ENCODE measurements around the gene MEGF8. TPM values are rescaled to one million over a fixed set of nuclear protein-coding genes. Genes with fewer than 3 reads are reported as not detected.

MEGF8 gene
- total and polyA plus RNA-seq, 10 of the 15 experiments (the other 5 are each of a cell fraction or from before 2014, with no cell fraction given), result 0.43 to 12.8 (median 2.7) TPM

DNA sequence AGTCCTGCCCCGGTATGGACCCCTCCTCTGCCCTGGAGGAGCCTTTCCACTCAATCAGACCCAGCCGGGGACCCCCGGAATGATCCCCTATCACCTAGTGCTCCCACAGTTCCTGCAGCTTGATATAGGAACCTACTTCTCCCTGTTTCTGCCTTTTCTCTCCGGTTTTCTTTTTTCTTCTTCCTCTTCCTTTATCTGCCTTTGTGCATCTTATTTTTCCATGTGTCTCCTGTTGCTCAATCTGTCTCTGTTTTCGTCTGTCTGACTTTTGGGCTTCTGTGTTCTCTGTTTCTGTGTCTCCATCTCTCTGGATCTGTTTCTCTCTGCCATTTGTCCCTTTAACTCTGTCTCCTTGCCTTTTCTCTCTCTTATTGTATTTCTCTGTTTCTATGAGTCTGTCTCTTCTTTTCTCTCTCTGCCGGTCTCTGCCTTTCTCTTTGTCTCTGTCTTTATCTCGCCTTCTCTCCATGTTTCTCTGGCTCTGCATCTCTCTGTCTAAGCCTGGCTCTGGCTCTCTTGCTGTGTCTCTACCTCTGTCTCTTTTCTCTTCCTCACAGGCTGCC is 10.0 kb downstream of the MEGF8 start:
- no TSS peak for BruUV-seq (replicated peaks)
- H3K79me2 ChIP-seq (ENCODE audit: control insufficient read depth, insufficient read depth, low read length), result no peaks in the 10 kb centered on the region
- 69% methylated on average over 7 of the region's 7 CpGs for WGBS (ENCODE audit: insufficient coverage, insufficient replicate concordance, low lambda C conversion rate, missing lambda C conversion rate)
- ATAC-seq (no peak), DNase-seq (ENCODE audit: low read depth, low spot score) (no peak), FAIRE-seq (no peak)
- no peaks in the 10 kb centered on the region for H3K4me1 ChIP-seq (ENCODE audit: control insufficient read depth, insufficient read depth, low read length)
- no peak overlapping the region for H3K4me3 ChIP-seq
- H3K27ac ChIP-seq (ENCODE audit: control insufficient read depth, insufficient read depth), result no peak overlapping the region
- no peaks in the 10 kb centered on the region for H3K9me3 ChIP-seq (replicated peaks; ENCODE audit: control insufficient read depth, insufficient read depth, low read length)
- H2AFZ ChIP-seq (ENCODE audit: control insufficient read depth, low read depth, low read length), result no peak overlapping the region
- in situ Hi-C loops (cut with MboI) (no loop called here), intact Hi-C loops (cut with micrococcal nuclease; ENCODE audit: unreplicated experiment) (no loop called here)
- H3K27me3 ChIP-seq (replicated peaks in 1 of 2; ENCODE audit: control insufficient read depth in 2 of 2, insufficient read depth in 2 of 2, low read length in 1 of 2), result no peaks in the 10 kb centered on the region
- H3K4me2 ChIP-seq (ENCODE audit: control insufficient read depth, insufficient read depth), result no peak overlapping the region
- SMC1A ChIA-PET (ENCODE audit: uncharacterized antibody, unreplicated experiment), result no interaction called here
- H4K20me1 ChIP-seq (ENCODE audit: control insufficient read depth, insufficient read depth), result no peaks in the 10 kb centered on the region
- H3K36me3 ChIP-seq (ENCODE audit: control insufficient read depth in 2 of 2, insufficient read depth in 2 of 2, low read length in 1 of 2), result peaks cover 0 to 3% of the 10 kb centered on the region in 2 experiments; a peak in 3 of 4 replicates
- RAD21 ChIA-PET (ENCODE audit: unreplicated experiment), result no interaction called here
- CTCF ChIA-PET, result no interaction called here
- POLR2A ChIA-PET, result no interaction called here
- no peak overlapping the region for H3K9ac ChIP-seq (ENCODE audit: control insufficient read depth, insufficient read depth, low read length)
- no peak for TF ChIP-seq BACH1 (IDR thresholded peaks at IDR 0.05; ENCODE audit: borderline replicate concordance)
- no peak for TF ChIP-seq SUPT20H (IDR thresholded peaks at IDR 0.05; ENCODE audit: borderline replicate concordance, control insufficient read depth, low read depth, low read length)
- TF ChIP-seq ETV6 (conservative IDR thresholded peaks at IDR 0.05 in 1 of 2, IDR thresholded peaks at IDR 0.05 in 1 of 2; ENCODE audit: borderline replicate concordance in 1 of 2, low read depth in 1 of 2), result no peak
- TF ChIP-seq CHD4 (IDR thresholded peaks at IDR 0.05), result no peak
- TF ChIP-seq, protein P1, sequence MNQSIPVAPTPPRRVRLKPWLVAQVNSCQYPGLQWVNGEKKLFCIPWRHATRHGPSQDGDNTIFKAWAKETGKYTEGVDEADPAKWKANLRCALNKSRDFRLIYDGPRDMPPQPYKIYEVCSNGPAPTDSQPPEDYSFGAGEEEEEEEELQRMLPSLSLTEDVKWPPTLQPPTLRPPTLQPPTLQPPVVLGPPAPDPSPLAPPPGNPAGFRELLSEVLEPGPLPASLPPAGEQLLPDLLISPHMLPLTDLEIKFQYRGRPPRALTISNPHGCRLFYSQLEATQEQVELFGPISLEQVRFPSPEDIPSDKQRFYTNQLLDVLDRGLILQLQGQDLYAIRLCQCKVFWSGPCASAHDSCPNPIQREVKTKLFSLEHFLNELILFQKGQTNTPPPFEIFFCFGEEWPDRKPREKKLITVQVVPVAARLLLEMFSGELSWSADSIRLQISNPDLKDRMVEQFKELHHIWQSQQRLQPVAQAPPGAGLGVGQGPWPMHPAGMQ (IDR thresholded peaks at IDR 0.05; ENCODE audit: borderline replicate concordance), result no peak
- TF ChIP-seq STAT1 (conservative IDR thresholded peaks at IDR 0.05), result no peak
- no peak for TF ChIP-seq RCOR1 (conservative IDR thresholded peaks at IDR 0.05; ENCODE audit: low read depth, low read length)
- TF ChIP-seq, protein P2, sequence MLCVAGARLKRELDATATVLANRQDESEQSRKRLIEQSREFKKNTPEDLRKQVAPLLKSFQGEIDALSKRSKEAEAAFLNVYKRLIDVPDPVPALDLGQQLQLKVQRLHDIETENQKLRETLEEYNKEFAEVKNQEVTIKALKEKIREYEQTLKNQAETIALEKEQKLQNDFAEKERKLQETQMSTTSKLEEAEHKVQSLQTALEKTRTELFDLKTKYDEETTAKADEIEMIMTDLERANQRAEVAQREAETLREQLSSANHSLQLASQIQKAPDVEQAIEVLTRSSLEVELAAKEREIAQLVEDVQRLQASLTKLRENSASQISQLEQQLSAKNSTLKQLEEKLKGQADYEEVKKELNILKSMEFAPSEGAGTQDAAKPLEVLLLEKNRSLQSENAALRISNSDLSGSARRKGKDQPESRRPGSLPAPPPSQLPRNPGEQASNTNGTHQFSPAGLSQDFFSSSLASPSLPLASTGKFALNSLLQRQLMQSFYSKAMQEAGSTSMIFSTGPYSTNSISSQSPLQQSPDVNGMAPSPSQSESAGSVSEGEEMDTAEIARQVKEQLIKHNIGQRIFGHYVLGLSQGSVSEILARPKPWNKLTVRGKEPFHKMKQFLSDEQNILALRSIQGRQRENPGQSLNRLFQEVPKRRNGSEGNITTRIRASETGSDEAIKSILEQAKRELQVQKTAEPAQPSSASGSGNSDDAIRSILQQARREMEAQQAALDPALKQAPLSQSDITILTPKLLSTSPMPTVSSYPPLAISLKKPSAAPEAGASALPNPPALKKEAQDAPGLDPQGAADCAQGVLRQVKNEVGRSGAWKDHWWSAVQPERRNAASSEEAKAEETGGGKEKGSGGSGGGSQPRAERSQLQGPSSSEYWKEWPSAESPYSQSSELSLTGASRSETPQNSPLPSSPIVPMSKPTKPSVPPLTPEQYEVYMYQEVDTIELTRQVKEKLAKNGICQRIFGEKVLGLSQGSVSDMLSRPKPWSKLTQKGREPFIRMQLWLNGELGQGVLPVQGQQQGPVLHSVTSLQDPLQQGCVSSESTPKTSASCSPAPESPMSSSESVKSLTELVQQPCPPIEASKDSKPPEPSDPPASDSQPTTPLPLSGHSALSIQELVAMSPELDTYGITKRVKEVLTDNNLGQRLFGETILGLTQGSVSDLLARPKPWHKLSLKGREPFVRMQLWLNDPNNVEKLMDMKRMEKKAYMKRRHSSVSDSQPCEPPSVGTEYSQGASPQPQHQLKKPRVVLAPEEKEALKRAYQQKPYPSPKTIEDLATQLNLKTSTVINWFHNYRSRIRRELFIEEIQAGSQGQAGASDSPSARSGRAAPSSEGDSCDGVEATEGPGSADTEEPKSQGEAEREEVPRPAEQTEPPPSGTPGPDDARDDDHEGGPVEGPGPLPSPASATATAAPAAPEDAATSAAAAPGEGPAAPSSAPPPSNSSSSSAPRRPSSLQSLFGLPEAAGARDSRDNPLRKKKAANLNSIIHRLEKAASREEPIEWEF (IDR thresholded peaks at IDR 0.05; ENCODE audit: insufficient replicate concordance, low read depth, low read length), result no peak
- no peak for TF ChIP-seq CREB1 (IDR thresholded peaks at IDR 0.05; ENCODE audit: low read depth)
- no peak for TF ChIP-seq TBL1XR1 (IDR thresholded peaks at IDR 0.05; ENCODE audit: low read depth, low read length)
- no peak for TF ChIP-seq STAT3 (IDR thresholded peaks at IDR 0.05; ENCODE audit: low read depth, low read length)
- no peak for TF ChIP-seq SP1 (IDR thresholded peaks at IDR 0.05; ENCODE audit: low read depth, low read length)
- TF ChIP-seq, protein P3, sequence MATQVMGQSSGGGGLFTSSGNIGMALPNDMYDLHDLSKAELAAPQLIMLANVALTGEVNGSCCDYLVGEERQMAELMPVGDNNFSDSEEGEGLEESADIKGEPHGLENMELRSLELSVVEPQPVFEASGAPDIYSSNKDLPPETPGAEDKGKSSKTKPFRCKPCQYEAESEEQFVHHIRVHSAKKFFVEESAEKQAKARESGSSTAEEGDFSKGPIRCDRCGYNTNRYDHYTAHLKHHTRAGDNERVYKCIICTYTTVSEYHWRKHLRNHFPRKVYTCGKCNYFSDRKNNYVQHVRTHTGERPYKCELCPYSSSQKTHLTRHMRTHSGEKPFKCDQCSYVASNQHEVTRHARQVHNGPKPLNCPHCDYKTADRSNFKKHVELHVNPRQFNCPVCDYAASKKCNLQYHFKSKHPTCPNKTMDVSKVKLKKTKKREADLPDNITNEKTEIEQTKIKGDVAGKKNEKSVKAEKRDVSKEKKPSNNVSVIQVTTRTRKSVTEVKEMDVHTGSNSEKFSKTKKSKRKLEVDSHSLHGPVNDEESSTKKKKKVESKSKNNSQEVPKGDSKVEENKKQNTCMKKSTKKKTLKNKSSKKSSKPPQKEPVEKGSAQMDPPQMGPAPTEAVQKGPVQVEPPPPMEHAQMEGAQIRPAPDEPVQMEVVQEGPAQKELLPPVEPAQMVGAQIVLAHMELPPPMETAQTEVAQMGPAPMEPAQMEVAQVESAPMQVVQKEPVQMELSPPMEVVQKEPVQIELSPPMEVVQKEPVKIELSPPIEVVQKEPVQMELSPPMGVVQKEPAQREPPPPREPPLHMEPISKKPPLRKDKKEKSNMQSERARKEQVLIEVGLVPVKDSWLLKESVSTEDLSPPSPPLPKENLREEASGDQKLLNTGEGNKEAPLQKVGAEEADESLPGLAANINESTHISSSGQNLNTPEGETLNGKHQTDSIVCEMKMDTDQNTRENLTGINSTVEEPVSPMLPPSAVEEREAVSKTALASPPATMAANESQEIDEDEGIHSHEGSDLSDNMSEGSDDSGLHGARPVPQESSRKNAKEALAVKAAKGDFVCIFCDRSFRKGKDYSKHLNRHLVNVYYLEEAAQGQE (IDR thresholded peaks at IDR 0.05; ENCODE audit: low read depth, low read length), result no peak
- TF ChIP-seq HDAC6 (IDR thresholded peaks at IDR 0.05; ENCODE audit: unreplicated experiment), result no peak

All from GM12878 (cell line).